GM23248 (cell line): Measurements from ENCODE around the gene MYH9. TPM values are rescaled to one million over a fixed set of nuclear protein-coding genes. Genes with fewer than 3 reads are reported as not detected.

Source experiments
- DNase-seq: peaks from one replicate; pipeline ENCODE4 v3.0.0-alpha.2; 2015
- H2AFZ ChIP-seq: fragments of 200-600 bp; sonication (generic); 2 replicates; pipeline ENCODE4 v1.6.1; 2016; ENCODE audit warnings: antibody characterized with exemption
- H3F3A ChIP-seq: fragments of 200-600 bp; sonication (generic); 2 replicates; pipeline ENCODE4 v1.6.1; 2016; ENCODE audit warnings: mild to moderate bottlenecking, antibody characterized with exemption, mixed run types; ENCODE audit not compliant: insufficient read depth
- H3K27ac ChIP-seq: fragments of 200-600 bp; sonication (generic); 2 replicates; pipeline ENCODE4 v1.5.1; 2016; ENCODE audit warnings: mild to moderate bottlenecking
- H3K27me3 ChIP-seq: fragments of 200-600 bp; sonication (generic); replicated peaks from 2 replicates; pipeline ENCODE4 v1.6.1; 2016; ENCODE audit warnings: mild to moderate bottlenecking; ENCODE audit not compliant: insufficient read depth
- H3K36me3 ChIP-seq: fragments of 200-600 bp; sonication (generic); 2 replicates; pipeline ENCODE4 v1.6.1; 2016; ENCODE audit warnings: low read depth, mild to moderate bottlenecking
- H3K4me1 ChIP-seq: fragments of 200-600 bp; sonication (generic); 2 replicates; pipeline ENCODE4 v1.6.1; 2016; ENCODE audit warnings: mild to moderate bottlenecking; ENCODE audit not compliant: insufficient read depth
- H3K4me2 ChIP-seq: fragments of 200-600 bp; sonication (generic); one replicate; pipeline ENCODE4 v1.6.1; 2016; ENCODE audit warnings: mild to moderate bottlenecking; ENCODE audit not compliant: unreplicated experiment
- H3K4me3 ChIP-seq: fragments of 200-600 bp; sonication (generic); 2 replicates; pipeline ENCODE4 v1.5.1; 2016; ENCODE audit warnings: mild to moderate bottlenecking
- H3K79me2 ChIP-seq: fragments of 200-600 bp; sonication (generic); 2 replicates; pipeline ENCODE4 v1.6.1; 2016; ENCODE audit warnings: mild to moderate bottlenecking; ENCODE audit not compliant: insufficient read depth
- H3K9ac ChIP-seq: fragments of 200-600 bp; sonication (generic); 2 replicates; pipeline ENCODE4 v1.6.1; 2016; ENCODE audit warnings: mild to moderate bottlenecking
- H3K9me2 ChIP-seq: fragments of 200-600 bp; sonication (generic); 2 replicates; pipeline ENCODE4 v1.6.1; 2016; ENCODE audit warnings: mixed run types, mild to moderate bottlenecking, moderate library complexity; ENCODE audit not compliant: insufficient read depth
- H3K9me3 ChIP-seq: fragments of 200-600 bp; sonication (generic); one replicate; pipeline ENCODE4 v1.6.1; 2017; ENCODE audit warnings: low read depth
- H4K20me1 ChIP-seq: fragments of 200-600 bp; sonication (generic); 2 replicates; pipeline ENCODE4 v1.6.0; 2016; ENCODE audit not compliant: insufficient read depth
- EZH2 ChIP-seq: fragments of 200-600 bp; sonication (generic); IDR thresholded peaks from 2 replicates; pipeline ENCODE4 v1.6.1; 2018; ENCODE audit warnings: antibody characterized with exemption, mild to moderate bottlenecking; ENCODE audit not compliant: insufficient read depth, poor library complexity, severe bottlenecking
- EZH2phosphoT487 ChIP-seq: fragments of 200-600 bp; sonication (generic); IDR thresholded peaks from 2 replicates; pipeline ENCODE4 v1.6.1; 2018; ENCODE audit warnings: antibody characterized with exemption, moderate library complexity, mild to moderate bottlenecking, low read depth; ENCODE audit not compliant: insufficient read depth
- WGBS, 2 experiments: methylation state at CpG; one replicate each; pipeline ENCODE4 v1.1.6; 2015 to 2017; ENCODE audit warnings: low lambda C conversion rate in 2 of 2, low coverage in 1 of 2; ENCODE audit errors: missing lambda C conversion rate in 2 of 2; 5-methylcytosine and 5-hydroxymethylcytosine counted together
- in situ Hi-C: fragments of 300-500 bp; cut with MboI; formaldehyde crosslinking; loops from 2 replicates; pipeline ENCODE4 v1.15.0; 2020
- polyA plus RNA-seq: library from polyadenylated mRNA; unstranded; fragments of >200 nt; fragmentation: Nextera tagmentation; extraction: Ambion mirVana; gene quantifications from 2 replicates; pipeline ENCODE4 v1.2.1, GENCODE V29; 2016
- total RNA-seq: library from RNA; depleted of rRNA; stranded (reverse); fragments of >200 nt; shearing (Covaris generic); gene quantifications from 2 replicates; pipeline ENCODE4 v1.2.3, GENCODE V29; 2014

Gene MYH9
- total and polyA plus RNA-seq, 2 experiments from 2014 or later, result 287 to 420 TPM

GRCh38 chr22:36238373-36239149 is 149.2 kb downstream of the MYH9 start:
- no peaks in the 10 kb centered on the region for H3K27me3 ChIP-seq
- H2AFZ ChIP-seq, result peak overlapping the region; percentile 77
- H3K9me2 ChIP-seq, result no peaks in the 10 kb centered on the region
- H3K27ac ChIP-seq, result peak overlapping the region; percentile 89
- peaks cover 18% of the 10 kb centered on the region for H3K4me1 ChIP-seq
- H3K4me2 ChIP-seq, result peak overlapping the region; percentile 100
- peaks cover 17% of the 10 kb centered on the region; the same call in 1 of the 2 replicates for H3F3A ChIP-seq
- peak; percentile 47 for DNase-seq
- WGBS, 2 experiments, result 3 to 15% methylated on average over 4 to 5 of the region's 5 CpGs
- no peaks in the 10 kb centered on the region for H3K36me3 ChIP-seq
- in situ Hi-C loops, result no loop called here
- no peaks in the 10 kb centered on the region for H4K20me1 ChIP-seq
- no peaks in the 10 kb centered on the region for H3K9me3 ChIP-seq
- H3K79me2 ChIP-seq, result peaks cover 54% of the 10 kb centered on the region
- TF ChIP-seq EZH2phosphoT487 (no peak), EZH2 (no peak)
- H3K4me3 ChIP-seq, result peak overlapping the region; percentile 81
- peak overlapping the region; percentile 92 for H3K9ac ChIP-seq

GRCh38 chr22:36237462-36238372 is 150.1 kb downstream of the MYH9 start:
- no peaks in the 10 kb centered on the region for H4K20me1 ChIP-seq
- no peaks in the 10 kb centered on the region for H3K9me3 ChIP-seq
- H3K9ac ChIP-seq, result peak overlapping the region; percentile 92
- peaks cover 17% of the 10 kb centered on the region; the same call in 1 of the 2 replicates for H3F3A ChIP-seq
- DNase-seq, result peak; percentile 52
- peaks cover 18% of the 10 kb centered on the region for H3K4me1 ChIP-seq
- no peak overlapping the region for H2AFZ ChIP-seq
- H3K4me2 ChIP-seq, result peak overlapping the region; percentile 100
- H3K9me2 ChIP-seq, result no peaks in the 10 kb centered on the region
- H3K27me3 ChIP-seq, result no peaks in the 10 kb centered on the region
- in situ Hi-C loops, result no loop called here
- TF ChIP-seq EZH2phosphoT487 (no peak), EZH2 (no peak)
- no peaks in the 10 kb centered on the region for H3K36me3 ChIP-seq
- peak overlapping the region; percentile 89 for H3K27ac ChIP-seq
- H3K4me3 ChIP-seq, result peak overlapping the region; percentile 81
- peaks cover 54% of the 10 kb centered on the region for H3K79me2 ChIP-seq
- 46 to 49% methylated on average over 12 of the region's 12 CpGs for WGBS, 2 experiments

GRCh38 chr22:36236388-36237319 is 151.1 kb downstream of the MYH9 start:
- H3F3A ChIP-seq, result peaks cover 17% of the 10 kb centered on the region; the same call in 1 of the 2 replicates
- no peaks in the 10 kb centered on the region for H3K9me3 ChIP-seq
- H3K9ac ChIP-seq, result peak overlapping the region; percentile 92; the same call in 1 of the 2 replicates
- H3K36me3 ChIP-seq, result peaks cover 4% of the 10 kb centered on the region; the same call in 1 of the 2 replicates
- DNase-seq, result no peak
- H3K4me2 ChIP-seq, result peak overlapping the region; percentile 100
- in situ Hi-C loops, result no loop called here
- WGBS, 2 experiments, result 85 to 92% methylated on average over 14 of the region's 14 CpGs
- H3K79me2 ChIP-seq, result peaks cover 54% of the 10 kb centered on the region
- H4K20me1 ChIP-seq, result no peaks in the 10 kb centered on the region
- H3K4me3 ChIP-seq, result peak overlapping the region; percentile 81; the same call in 1 of the 2 replicates
- no peak overlapping the region for H3K27ac ChIP-seq
- no peaks in the 10 kb centered on the region for H3K9me2 ChIP-seq
- H2AFZ ChIP-seq, result no peak overlapping the region
- H3K27me3 ChIP-seq, result no peaks in the 10 kb centered on the region
- H3K4me1 ChIP-seq, result peaks cover 18% of the 10 kb centered on the region
- no peak for TF ChIP-seq EZH2
- no peak for TF ChIP-seq EZH2phosphoT487
